Measurements from ENCODE around the gene ZNF423. TPM values are rescaled to one million over a fixed set of nuclear protein-coding genes. Genes with fewer than 3 reads are reported as not detected.

Gene ZNF423
- total RNA-seq, 1 donor from 2014 or later = 49.8 TPM

GRCh38 chr16:49620158-49620868 lies 235.6 kb downstream of the ZNF423 start:
- DNase-seq (ENCODE audit: low spot score, unreplicated experiment) = no peak
- no peak for TF ChIP-seq CTCF (IDR thresholded peaks at IDR 0.05; ENCODE audit: unreplicated experiment)
- Mint-ChIP-seq H3K27ac (no peak overlapping the region), H3K9me3 (ENCODE audit: low read depth) (no peaks in the 10 kb centered on the region), H3K4me1 (ENCODE audit: low read depth) (peaks cover 10% of the 10 kb centered on the region), H3K36me3 (ENCODE audit: insufficient read depth) (peaks cover 5% of the 10 kb centered on the region), H3K4me3 (ENCODE audit: low read depth) (no peak overlapping the region), H3K27me3 (no peaks in the 10 kb centered on the region)

- H3K27me3 Mint-ChIP-seq = no peaks in the 10 kb centered on the region
- no peaks in the 10 kb centered on the region for H3K9me3 Mint-ChIP-seq (ENCODE audit: low read depth)
- no peak overlapping the region for H3K4me3 Mint-ChIP-seq (ENCODE audit: low read depth)
- H3K27ac Mint-ChIP-seq = no peak overlapping the region
- no peak for DNase-seq (ENCODE audit: low spot score, unreplicated experiment)
- peaks cover 10% of the 10 kb centered on the region for H3K4me1 Mint-ChIP-seq (ENCODE audit: low read depth)
- peaks cover 4% of the 10 kb centered on the region for H3K36me3 Mint-ChIP-seq (ENCODE audit: insufficient read depth)
- TF ChIP-seq CTCF (IDR thresholded peaks at IDR 0.05; ENCODE audit: unreplicated experiment) = no peak
Measured at GRCh38 chr16:49619811-49620157, 236.1 kb downstream of the ZNF423 start.

- no peaks in the 10 kb centered on the region for H3K36me3 Mint-ChIP-seq (ENCODE audit: insufficient read depth)
- no peak overlapping the region for H3K4me3 Mint-ChIP-seq (ENCODE audit: low read depth)
- H3K27ac Mint-ChIP-seq = no peak overlapping the region
- no peak for DNase-seq (ENCODE audit: low spot score, unreplicated experiment)
- peaks cover 10% of the 10 kb centered on the region for H3K4me1 Mint-ChIP-seq (ENCODE audit: low read depth)
- H3K9me3 Mint-ChIP-seq (ENCODE audit: low read depth) = no peaks in the 10 kb centered on the region
- H3K27me3 Mint-ChIP-seq = no peaks in the 10 kb centered on the region
- no peak for TF ChIP-seq CTCF (IDR thresholded peaks at IDR 0.05; ENCODE audit: unreplicated experiment)
Measured at GRCh38 chr16:49618955-49619354, 237.0 kb downstream of the ZNF423 start.

- Mint-ChIP-seq H3K27me3 (no peaks in the 10 kb centered on the region), H3K27ac (no peak overlapping the region), H3K4me1 (ENCODE audit: low read depth) (peaks cover 4% of the 10 kb centered on the region), H3K4me3 (ENCODE audit: low read depth) (no peak overlapping the region), H3K9me3 (ENCODE audit: low read depth) (no peaks in the 10 kb centered on the region), H3K36me3 (ENCODE audit: insufficient read depth) (peaks cover 6% of the 10 kb centered on the region)
- no peak for TF ChIP-seq CTCF (IDR thresholded peaks at IDR 0.05; ENCODE audit: unreplicated experiment)
- no peak for DNase-seq (ENCODE audit: low spot score, unreplicated experiment)
Measured at GRCh38 chr16:49617710-49618330, 238.1 kb downstream of the ZNF423 start.

GRCh38 chr16:49617016-49617629 lies 238.8 kb downstream of the ZNF423 start:
- no peak overlapping the region for H3K4me3 Mint-ChIP-seq (ENCODE audit: low read depth)
- H3K27ac Mint-ChIP-seq = no peak overlapping the region
- H3K27me3 Mint-ChIP-seq = no peaks in the 10 kb centered on the region
- peaks cover 6% of the 10 kb centered on the region for H3K36me3 Mint-ChIP-seq (ENCODE audit: insufficient read depth)
- H3K4me1 Mint-ChIP-seq (ENCODE audit: low read depth) = peaks cover 4% of the 10 kb centered on the region
- DNase-seq (ENCODE audit: low spot score, unreplicated experiment) = no peak
- H3K9me3 Mint-ChIP-seq (ENCODE audit: low read depth) = peaks cover 4% of the 10 kb centered on the region
- no peak for TF ChIP-seq CTCF (IDR thresholded peaks at IDR 0.05; ENCODE audit: unreplicated experiment)
